ENCODE measurements around the gene TBL1XR1.

DNA sequence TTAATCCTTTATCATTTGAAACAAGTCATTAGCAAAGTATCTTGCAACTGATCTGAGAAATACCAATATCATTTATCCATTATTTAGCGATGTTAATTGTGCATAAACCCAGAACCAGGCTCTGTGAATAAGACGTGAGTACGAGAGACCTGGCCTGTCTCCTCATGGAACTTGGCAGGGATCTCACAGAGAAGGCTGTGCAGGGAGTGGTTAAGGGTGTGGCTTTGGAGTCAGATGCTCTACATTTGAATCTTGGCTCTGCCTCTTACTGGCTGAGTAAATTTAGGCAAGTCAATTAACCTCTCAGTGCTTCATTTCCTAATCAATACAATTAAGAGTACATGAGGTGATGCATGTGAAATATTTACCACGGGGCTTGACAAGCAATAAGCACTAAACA is 39.9 kb upstream of the TBL1XR1 start:
- TF ChIP-seq SMC3 (IDR thresholded peaks at IDR 0.05; ENCODE audit: low read depth, low read length): no peak
- no peak for TF ChIP-seq CTCF (conservative IDR thresholded peaks at IDR 0.05; ENCODE audit: low read depth, low read length)
- TF ChIP-seq RFX5 (IDR thresholded peaks at IDR 0.05; ENCODE audit: low read depth, low read length): no peak
- no peak for TF ChIP-seq POLR2A (IDR thresholded peaks at IDR 0.05; ENCODE audit: low read depth, low read length)
- no peak for TF ChIP-seq MXI1 (IDR thresholded peaks at IDR 0.05; ENCODE audit: borderline replicate concordance, low read depth, low read length)
- no peak for TF ChIP-seq RAD21 (IDR thresholded peaks at IDR 0.05; ENCODE audit: low read length)
- no peak for TF ChIP-seq CHD1 (IDR thresholded peaks at IDR 0.05; ENCODE audit: low read depth, low read length)
- TF ChIP-seq NFE2L2 (IDR thresholded peaks at IDR 0.05; ENCODE audit: low read depth, low read length): no peak
- no peak for TF ChIP-seq MAZ (IDR thresholded peaks at IDR 0.05; ENCODE audit: borderline replicate concordance, low read depth, low read length)
- no peak for TF ChIP-seq USF2 (IDR thresholded peaks at IDR 0.05; ENCODE audit: low read depth, low read length)
- no peak for TF ChIP-seq MAFK (IDR thresholded peaks at IDR 0.05; ENCODE audit: low read depth, low read length)
- TF ChIP-seq ELK1 (IDR thresholded peaks at IDR 0.05; ENCODE audit: borderline replicate concordance, low read depth, low read length): no peak

Data from IMR-90 (cell line).